WTC11 (cell line): ENCODE measurements around the gene OLFM1. TPM values are rescaled to one million over a fixed set of nuclear protein-coding genes. Genes with fewer than 3 reads are reported as not detected.

Experiments
- ATAC-seq: fragments of 200-7000 bp; cut with Tn5 transposase; 2 replicates; pipeline ENCODE4 v1.10.0; 2021; ENCODE audit warnings: mild to moderate bottlenecking, moderate library complexity
- CTCF ChIA-PET: fragments of 300-600 bp; sonication (Branson Sonifier 250); formaldehyde crosslinking; loops from one replicate; lab custom pipeline; 2021; ENCODE audit warnings: antibody characterized with exemption; lab: Charles Lee
- POLR2A ChIA-PET: fragments of 350-600 bp; sonication (Branson Sonifier 250); formaldehyde crosslinking; loops from one replicate; lab custom pipeline; 2021; ENCODE audit warnings: antibody characterized with exemption; lab: Charles Lee
- DNase-seq: peaks from one replicate; pipeline ENCODE4 v3.0.0; 2021; ENCODE audit warnings: low spot score
- H3K27ac Mint-ChIP-seq: 2 replicates; pipeline ENCODE4 v1.8.0; 2021; ENCODE audit warnings: mixed read lengths
- H3K27me3 Mint-ChIP-seq: 2 replicates; pipeline ENCODE4 v1.8.0; 2021; ENCODE audit warnings: low read depth, mild to moderate bottlenecking, moderate library complexity, mixed read lengths
- H3K36me3 Mint-ChIP-seq: 2 replicates; pipeline ENCODE4 v1.8.0; 2021; ENCODE audit warnings: mixed read lengths
- H3K4me1 Mint-ChIP-seq: 2 replicates; pipeline ENCODE4 v1.8.0; 2022; ENCODE audit warnings: mixed read lengths
- H3K4me3 Mint-ChIP-seq: 2 replicates; pipeline ENCODE4 v1.8.0; 2021; ENCODE audit warnings: mild to moderate bottlenecking, moderate library complexity, mixed read lengths
- H3K9me3 Mint-ChIP-seq: 2 replicates; pipeline ENCODE4 v1.8.0; 2021; ENCODE audit warnings: mixed read lengths
- ATF3 ChIP-seq: sonication (generic); formaldehyde crosslinking; conservative IDR thresholded peaks from 2 replicates; pipeline ENCODE4 v1.8.1; 2022; ENCODE audit warnings: mild to moderate bottlenecking, missing genetic modification reagents
- CBFB ChIP-seq: sonication (generic); formaldehyde crosslinking; IDR thresholded peaks from 2 replicates; pipeline ENCODE4 v1.8.1; 2022; ENCODE audit warnings: mild to moderate bottlenecking, low read depth, missing genetic modification reagents
- CREM ChIP-seq: sonication (generic); formaldehyde crosslinking; IDR thresholded peaks from 2 replicates; pipeline ENCODE4 v1.8.1; 2022; ENCODE audit warnings: mild to moderate bottlenecking, missing genetic modification reagents, moderate library complexity
- E2F4 ChIP-seq: sonication (generic); formaldehyde crosslinking; IDR thresholded peaks from 2 replicates; pipeline ENCODE4 v1.8.1; 2022; ENCODE audit warnings: low read depth, mild to moderate bottlenecking, moderate library complexity, missing genetic modification reagents, borderline replicate concordance
- EMX1 ChIP-seq: fragments of 250-450 bp; sonication (Bioruptor Pico); IDR thresholded peaks from 2 replicates; pipeline ENCODE4 v1.8.0; 2021; ENCODE audit warnings: mild to moderate bottlenecking
- IRF1 ChIP-seq: sonication (generic); formaldehyde crosslinking; IDR thresholded peaks from 2 replicates; pipeline ENCODE4 v1.8.0; 2023; ENCODE audit warnings: missing genetic modification reagents
- JUN ChIP-seq: sonication (generic); formaldehyde crosslinking; IDR thresholded peaks from 2 replicates; pipeline ENCODE4 v1.8.0; 2023; ENCODE audit warnings: mild to moderate bottlenecking, missing genetic modification reagents
- KAT7 ChIP-seq: sonication (generic); formaldehyde crosslinking; IDR thresholded peaks from 2 replicates; pipeline ENCODE4 v1.8.1; 2023; ENCODE audit warnings: missing genetic modification reagents, mild to moderate bottlenecking, borderline replicate concordance
- MYBL2 ChIP-seq: sonication (generic); formaldehyde crosslinking; IDR thresholded peaks from 2 replicates; pipeline ENCODE4 v1.8.1; 2023; ENCODE audit warnings: mild to moderate bottlenecking, moderate library complexity, missing genetic modification reagents
- NFE2L1 ChIP-seq: sonication (generic); formaldehyde crosslinking; IDR thresholded peaks from 2 replicates; pipeline ENCODE4 v1.8.1; 2023; ENCODE audit warnings: missing genetic modification reagents
- NR2C2 ChIP-seq: sonication (generic); formaldehyde crosslinking; IDR thresholded peaks from 2 replicates; pipeline ENCODE4 v1.8.0; 2022; ENCODE audit warnings: mild to moderate bottlenecking, missing genetic modification reagents
- PRDM15 ChIP-seq: sonication (generic); formaldehyde crosslinking; IDR thresholded peaks from 2 replicates; pipeline ENCODE4 v1.8.0; 2022; ENCODE audit warnings: missing genetic modification reagents
- PRRX2 ChIP-seq: fragments of 250-450 bp; sonication (Bioruptor Pico); IDR thresholded peaks from 2 replicates; pipeline ENCODE4 v1.8.0; 2021; ENCODE audit warnings: mild to moderate bottlenecking
- RELA ChIP-seq: sonication (generic); formaldehyde crosslinking; IDR thresholded peaks from 2 replicates; pipeline ENCODE4 v1.8.1; 2022; ENCODE audit warnings: missing genetic modification reagents, mild to moderate bottlenecking, borderline replicate concordance
- ZNF138 ChIP-seq: sonication (generic); formaldehyde crosslinking; conservative IDR thresholded peaks from 2 replicates; pipeline ENCODE4 v1.8.1; 2022; ENCODE audit warnings: mild to moderate bottlenecking, moderate library complexity, missing genetic modification reagents
- ZNF232 ChIP-seq: sonication (generic); formaldehyde crosslinking; IDR thresholded peaks from 2 replicates; pipeline ENCODE4 v1.8.0; 2022; ENCODE audit warnings: mild to moderate bottlenecking, missing genetic modification reagents
- ZNF416 ChIP-seq: fragments of 250-450 bp; sonication (Bioruptor Pico); IDR thresholded peaks from 2 replicates; pipeline ENCODE4 v1.9.0; 2021; ENCODE audit warnings: mild to moderate bottlenecking, inconsistent platforms
- ZNF425 ChIP-seq: fragments of 250-450 bp; sonication (Bioruptor Pico); conservative IDR thresholded peaks from 2 replicates; pipeline ENCODE4 v1.9.0; 2021; ENCODE audit warnings: mild to moderate bottlenecking
- ZNF512 ChIP-seq: sonication (generic); formaldehyde crosslinking; IDR thresholded peaks from 2 replicates; pipeline ENCODE4 v1.8.1; 2022; ENCODE audit warnings: missing genetic modification reagents, borderline replicate concordance
- total RNA-seq: library from RNA; stranded (reverse); gene quantifications from 3 replicates; pipeline ENCODE4 v1.2.3, GENCODE V29; 2021

The OLFM1 gene
- total RNA-seq, 1 experiment from 2014 or later, result 37.6 TPM

GRCh38 chr9:135066291-135066690, 21.2 kb upstream of the OLFM1 start (continued):
- TF ChIP-seq IRF1 (CRISPR knock-in tag) (no peak), NR2C2 (CRISPR knock-in tag) (no peak), ZNF425 (CRISPR knock-in tag) (no peak), ZNF138 (CRISPR knock-in tag) (no peak)

GRCh38 chr9:135067096-135067710, 20.3 kb upstream of the OLFM1 start:
- no peak overlapping the region for H3K27ac Mint-ChIP-seq
- ChIA-PET CTCF (interaction anchor here (0.7 to 1.3 kb wide), 2 partner anchors 214 to 378 kb away, joined by 3 read pairs; no protein-coding TSS in a partner anchor), POLR2A (no interaction called here)
- H3K4me1 Mint-ChIP-seq, result peaks cover 8% of the 10 kb centered on the region
- TF ChIP-seq PRDM15 (CRISPR knock-in tag) (no peak), KAT7 (CRISPR knock-in tag) (no peak), EMX1 (CRISPR knock-in tag) (no peak), JUN (no peak), ZNF512 (CRISPR knock-in tag) (no peak), PRRX2 (no peak)
- H3K27me3 Mint-ChIP-seq, result peaks cover 22% of the 10 kb centered on the region
- DNase-seq, result no peak
- peaks cover 28% of the 10 kb centered on the region for H3K36me3 Mint-ChIP-seq
- ATAC-seq, result no peak
- H3K4me3 Mint-ChIP-seq, result no peak overlapping the region
- H3K9me3 Mint-ChIP-seq, result peaks cover 37% of the 10 kb centered on the region

GRCh38 chr9:135068776-135069415, 18.6 kb upstream of the OLFM1 start:
- peaks cover 8% of the 10 kb centered on the region for H3K4me1 Mint-ChIP-seq
- H3K27ac Mint-ChIP-seq, result no peak overlapping the region
- peaks cover 19% of the 10 kb centered on the region for H3K27me3 Mint-ChIP-seq
- H3K4me3 Mint-ChIP-seq, result no peak overlapping the region
- peaks cover 21% of the 10 kb centered on the region for H3K9me3 Mint-ChIP-seq
- H3K36me3 Mint-ChIP-seq, result peaks cover 14% of the 10 kb centered on the region
- DNase-seq (no peak), ATAC-seq (no peak)
- CTCF ChIA-PET, result interaction anchor here (1.3 kb wide), 1 partner anchor 212 kb away, joined by 3 read pairs; no protein-coding TSS in a partner anchor
- POLR2A ChIA-PET, result no interaction called here
- TF ChIP-seq ZNF416 (no peak), NFE2L1 (CRISPR knock-in tag) (no peak), MYBL2 (CRISPR knock-in tag) (no peak), ZNF232 (CRISPR knock-in tag) (no peak), CREM (no peak), RELA (CRISPR knock-in tag) (no peak), IRF1 (CRISPR knock-in tag) (no peak), ZNF425 (CRISPR knock-in tag) (no peak), CBFB (CRISPR knock-in tag) (no peak), ATF3 (no peak), E2F4 (CRISPR knock-in tag) (no peak), PRRX2 (no peak)
